Peyer's patch (tissue), 4 donors: Measurements from ENCODE around the gene EFCAB8.

Experiments used
- CTCF ChIP-seq, 6 experiments: fragments of 450-650 bp in 4 of 6; fragments of 200-600 bp in 2 of 6; sonication (generic) in 1 of 6; IDR thresholded peaks; one replicate each; pipeline ENCODE4 v1.5.1; 2017 to 2019; ENCODE audit warnings: antibody characterized with exemption in 6 of 6, mild to moderate bottlenecking in 3 of 6, moderate library complexity in 1 of 6
- POLR2A ChIP-seq, 2 donors: fragments of 450-650 bp; IDR thresholded peaks; one replicate each; pipeline ENCODE4 v1.5.1; 2017; ENCODE audit warnings: antibody characterized with exemption in 2 of 2, mild to moderate bottlenecking in 2 of 2, moderate library complexity in 2 of 2

- TF ChIP-seq POLR2A (IDR thresholded peaks at IDR 0.05) (no peak), CTCF (IDR thresholded peaks at IDR 0.05) (no peak)
Observed at GRCh38 chr20:32965115-32965514, 106.4 kb downstream of the EFCAB8 start.
